ENCODE data around the gene CCDC194. TPM values are rescaled to one million over a fixed set of nuclear protein-coding genes. Genes with fewer than 3 reads are reported as not detected.
"Not testable (repeated sequence)": the region's sequence is repeated elsewhere in the genome, so short reads cannot be mapped to it uniquely, and the experiment has no call there.

CCDC194 gene
- total RNA-seq, 1 donor from 2014 or later: not detected

DNA sequence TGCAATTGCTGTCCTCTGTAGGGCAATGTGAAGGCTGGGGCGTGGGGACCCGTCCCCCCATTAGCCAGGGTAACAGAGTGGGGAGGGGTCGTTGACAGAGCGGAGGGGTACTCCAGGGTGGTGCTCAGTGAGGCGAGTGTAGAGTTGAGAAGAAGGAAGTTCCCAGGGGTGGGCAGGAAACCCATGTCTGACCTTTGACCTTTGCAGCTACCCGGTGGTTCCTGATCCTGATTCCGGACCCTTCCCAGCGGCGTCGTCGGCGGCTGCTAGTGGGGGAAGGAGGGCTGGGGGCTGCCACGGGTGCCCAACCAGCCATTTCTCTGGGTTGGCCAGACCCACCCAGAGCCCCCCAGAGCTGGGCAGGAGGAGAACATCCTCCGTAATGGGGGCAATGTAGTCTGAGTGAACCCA lies 14.8 kb downstream of the CCDC194 start:
- peaks cover 2 to 13% of the 10 kb centered on the region in 2 donors for H3K4me1 ChIP-seq
- TF ChIP-seq, protein P1, sequence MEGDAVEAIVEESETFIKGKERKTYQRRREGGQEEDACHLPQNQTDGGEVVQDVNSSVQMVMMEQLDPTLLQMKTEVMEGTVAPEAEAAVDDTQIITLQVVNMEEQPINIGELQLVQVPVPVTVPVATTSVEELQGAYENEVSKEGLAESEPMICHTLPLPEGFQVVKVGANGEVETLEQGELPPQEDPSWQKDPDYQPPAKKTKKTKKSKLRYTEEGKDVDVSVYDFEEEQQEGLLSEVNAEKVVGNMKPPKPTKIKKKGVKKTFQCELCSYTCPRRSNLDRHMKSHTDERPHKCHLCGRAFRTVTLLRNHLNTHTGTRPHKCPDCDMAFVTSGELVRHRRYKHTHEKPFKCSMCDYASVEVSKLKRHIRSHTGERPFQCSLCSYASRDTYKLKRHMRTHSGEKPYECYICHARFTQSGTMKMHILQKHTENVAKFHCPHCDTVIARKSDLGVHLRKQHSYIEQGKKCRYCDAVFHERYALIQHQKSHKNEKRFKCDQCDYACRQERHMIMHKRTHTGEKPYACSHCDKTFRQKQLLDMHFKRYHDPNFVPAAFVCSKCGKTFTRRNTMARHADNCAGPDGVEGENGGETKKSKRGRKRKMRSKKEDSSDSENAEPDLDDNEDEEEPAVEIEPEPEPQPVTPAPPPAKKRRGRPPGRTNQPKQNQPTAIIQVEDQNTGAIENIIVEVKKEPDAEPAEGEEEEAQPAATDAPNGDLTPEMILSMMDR (IDR thresholded peaks at IDR 0.05): no peak
- intact Hi-C loops (cut with DNase I): no loop called here
- DNase-seq (ENCODE audit: low spot score in 2 of 2): no peak
- no peaks in the 10 kb centered on the region for H3K9me3 ChIP-seq
- H3K27ac ChIP-seq: no peak overlapping the region
- no peaks in the 10 kb centered on the region for H3K27me3 ChIP-seq
- H3K36me3 ChIP-seq: no peaks in the 10 kb centered on the region
- no peak overlapping the region for H3K4me3 ChIP-seq

GRCh38 chr19:17378271-17378670 lies 15.7 kb downstream of the CCDC194 start:
- no peaks in the 10 kb centered on the region for H3K27me3 ChIP-seq
- no peaks in the 10 kb centered on the region for H3K9me3 ChIP-seq
- DNase-seq (ENCODE audit: low spot score in 2 of 2): no peak
- TF ChIP-seq, protein P1 (IDR thresholded peaks at IDR 0.05): no peak
- H3K4me3 ChIP-seq: no peak overlapping the region
- no peaks in the 10 kb centered on the region for H3K36me3 ChIP-seq
- H3K4me1 ChIP-seq: peaks cover 2 to 9% of the 10 kb centered on the region in 2 donors
- intact Hi-C loops (cut with DNase I): no loop called here
- no peak overlapping the region for H3K27ac ChIP-seq

DNA sequence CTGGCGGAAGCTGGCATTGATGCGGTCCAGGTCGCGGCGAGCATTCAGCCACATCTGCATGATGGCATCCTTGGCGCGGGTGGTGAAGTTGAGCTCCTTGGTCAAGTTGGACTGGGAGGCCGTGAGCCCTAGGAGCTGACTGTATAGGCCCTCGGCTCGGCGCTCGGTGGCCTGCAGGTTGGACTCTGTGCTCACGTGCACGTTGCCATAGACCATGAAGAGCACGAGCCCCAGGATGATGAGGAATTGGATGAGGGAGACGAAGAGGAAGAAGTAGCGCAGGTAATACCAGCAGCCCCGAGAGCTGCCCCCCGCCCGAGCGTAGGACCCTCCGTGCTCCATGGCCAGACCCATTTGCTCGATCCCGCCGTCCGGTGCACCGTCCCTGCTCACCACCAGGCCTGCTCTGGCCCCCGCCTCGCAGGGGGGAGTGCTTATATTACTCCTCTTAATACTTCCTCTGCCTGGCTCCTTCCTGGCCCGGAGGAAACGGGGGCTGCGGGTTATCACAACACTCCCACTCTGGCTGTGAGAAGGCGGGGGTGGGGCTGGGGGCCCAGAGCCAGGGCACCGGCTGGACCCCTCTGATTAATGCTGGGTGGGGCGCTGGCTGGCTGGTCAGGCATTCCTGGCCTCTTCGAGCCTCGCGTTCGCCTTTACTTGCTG lies 16.9 kb downstream of the CCDC194 start, which contains the start of gene PLVAP:
Gene PLVAP (minus strand): TSS at position 408 of the 666 bp plus-strand sequence. CDS start 54 bp downstream, at position 354.
- peaks cover 0 to 2% of the 10 kb centered on the region in 2 donors for H3K4me1 ChIP-seq
- TF ChIP-seq, protein P1 (IDR thresholded peaks at IDR 0.05): no peak
- H3K36me3 ChIP-seq: no peaks in the 10 kb centered on the region
- no peak within 1 kb of the TSS for H3K27ac ChIP-seq
- peak within 1 kb of the TSS in 1 of 2 donors; percentile 26 for H3K4me3 ChIP-seq
- intact Hi-C loops (cut with DNase I): no loop called here
- DNase-seq (ENCODE audit: low spot score in 2 of 2): peak in 1 of 2 donors; percentile 68
- H3K27me3 ChIP-seq: no peaks in the 10 kb centered on the region
- no peaks in the 10 kb centered on the region for H3K9me3 ChIP-seq

GRCh38 chr19:17370026-17370587 lies 23.9 kb downstream of the CCDC194 start:
- intact Hi-C loops (cut with DNase I): no loop called here
- TF ChIP-seq, protein P1 (IDR thresholded peaks at IDR 0.05): no peak
- no peaks in the 10 kb centered on the region for H3K4me1 ChIP-seq
- H3K36me3 ChIP-seq: no peaks in the 10 kb centered on the region
- no peaks in the 10 kb centered on the region for H3K27me3 ChIP-seq
- peak in 1 of 2 donors; percentile 68 for DNase-seq (ENCODE audit: low spot score in 2 of 2)
- H3K27ac ChIP-seq: peak overlapping the region in 1 of 2 donors; percentile 33
- H3K9me3 ChIP-seq: no peaks in the 10 kb centered on the region
- no peak overlapping the region for H3K4me3 ChIP-seq

DNA sequence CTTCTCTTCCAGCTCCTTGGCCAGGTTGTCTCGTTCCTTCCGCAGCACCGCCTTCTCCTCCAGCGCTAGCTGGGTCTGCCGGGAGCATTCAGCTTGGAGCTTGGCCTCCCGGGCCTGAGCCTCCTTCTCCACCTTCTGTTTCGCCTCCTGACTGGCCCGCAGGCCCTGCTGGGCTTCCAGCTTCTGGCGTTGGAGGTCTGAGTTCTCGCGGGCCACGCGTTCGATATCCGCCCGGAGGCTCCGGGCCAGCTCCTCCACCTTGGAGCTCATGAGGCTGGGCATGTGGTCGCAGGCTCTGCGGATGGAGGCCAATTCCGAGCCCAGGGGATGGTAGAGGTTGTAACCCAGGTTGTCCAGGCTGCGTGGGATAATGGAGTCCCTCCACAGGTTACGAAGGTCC lies 28.6 kb downstream of the CCDC194 start:
- TF ChIP-seq, protein P1 (IDR thresholded peaks at IDR 0.05): no peak
- no peak overlapping the region for H3K27ac ChIP-seq
- no peaks in the 10 kb centered on the region for H3K4me1 ChIP-seq
- H3K4me3 ChIP-seq: no peak overlapping the region
- H3K9me3 ChIP-seq: no peaks in the 10 kb centered on the region
- no peaks in the 10 kb centered on the region for H3K27me3 ChIP-seq
- intact Hi-C loops (cut with DNase I): no loop called here
- no peaks in the 10 kb centered on the region for H3K36me3 ChIP-seq
- no peak for DNase-seq (ENCODE audit: low spot score in 2 of 2)

- H3K36me3 ChIP-seq; H3K9me3 ChIP-seq; H3K27ac ChIP-seq; intact Hi-C loops (cut with DNase I); DNase-seq (ENCODE audit: low spot score in 2 of 2); H3K4me3 ChIP-seq; H3K27me3 ChIP-seq; H3K4me1 ChIP-seq: not testable (repeated sequence)
These were observed 30.0 kb downstream of the CCDC194 start for GRCh38 chr19:17363852-17364605.
